Transverse colon (tissue), 4 donors: ENCODE results near the gene WIPF3.

Experiments
- EP300 ChIP-seq: sonication (generic); formaldehyde crosslinking; IDR thresholded peaks from one replicate; pipeline ENCODE4 v1.6.1; 2017; ENCODE audit warnings: antibody characterized with exemption, low read depth
- POLR2A ChIP-seq: fragments of 450-650 bp; IDR thresholded peaks from one replicate; pipeline ENCODE4 v1.6.1; 2016; ENCODE audit warnings: antibody characterized with exemption, mild to moderate bottlenecking, moderate library complexity
- POLR2AphosphoS5 ChIP-seq, 3 donors: sonication (generic); formaldehyde crosslinking; IDR thresholded peaks; one replicate each; pipeline ENCODE4 v1.6.1; 2016; ENCODE audit warnings: antibody characterized with exemption in 3 of 3
- TF ChIP-seq, protein P1 (sequence below), 5 experiments: fragments of 200-600 bp in 3 of 5; fragments of 450-650 bp in 2 of 5; sonication (generic) in 3 of 5; IDR thresholded peaks; 1 replicate in 2 of 5; 2 replicates in 3 of 5; pipeline ENCODE4 v1.5.1; 2016 to 2017; ENCODE audit warnings: antibody characterized with exemption in 5 of 5, inconsistent platforms in 3 of 5, mild to moderate bottlenecking in 2 of 5, moderate library complexity in 1 of 5

DNA sequence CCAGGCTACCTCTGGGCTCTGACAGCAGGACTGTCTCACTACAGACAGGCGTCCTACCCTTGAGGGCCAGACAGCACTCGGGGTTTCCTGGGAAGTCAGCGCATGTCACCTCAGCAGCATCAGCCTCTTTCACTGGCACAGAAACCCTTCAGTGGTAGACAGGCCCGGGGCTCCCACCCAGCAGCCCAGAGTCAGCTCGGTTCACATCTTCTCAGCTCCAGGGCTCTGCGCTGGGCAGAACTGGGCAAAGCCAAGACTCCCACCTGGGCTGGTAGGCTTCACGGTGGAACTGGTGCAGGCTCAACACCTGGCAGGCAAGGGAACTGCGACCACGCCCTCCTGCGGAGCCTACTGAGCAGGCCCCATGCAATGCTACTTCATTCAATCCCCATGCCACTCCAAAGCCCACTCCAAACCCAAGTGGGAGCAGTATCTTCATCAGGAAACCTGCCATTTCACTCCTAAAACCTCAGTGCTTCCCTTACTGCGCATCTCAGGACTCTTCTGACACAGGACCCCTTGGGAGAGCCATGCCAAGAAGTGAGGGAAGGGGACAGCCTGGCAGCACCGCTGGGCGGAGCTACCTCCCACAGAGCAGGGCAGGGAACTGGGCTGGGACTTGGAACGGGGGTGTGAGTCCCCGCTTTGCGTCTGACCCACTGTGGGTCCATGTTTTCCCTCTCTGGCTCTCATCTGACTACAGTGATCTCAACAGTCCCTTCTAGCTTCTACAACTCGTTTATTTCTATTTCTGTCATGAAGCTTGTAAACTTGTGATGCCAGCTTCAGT is 122.9 kb downstream of the WIPF3 start:
- TF ChIP-seq, protein P1, sequence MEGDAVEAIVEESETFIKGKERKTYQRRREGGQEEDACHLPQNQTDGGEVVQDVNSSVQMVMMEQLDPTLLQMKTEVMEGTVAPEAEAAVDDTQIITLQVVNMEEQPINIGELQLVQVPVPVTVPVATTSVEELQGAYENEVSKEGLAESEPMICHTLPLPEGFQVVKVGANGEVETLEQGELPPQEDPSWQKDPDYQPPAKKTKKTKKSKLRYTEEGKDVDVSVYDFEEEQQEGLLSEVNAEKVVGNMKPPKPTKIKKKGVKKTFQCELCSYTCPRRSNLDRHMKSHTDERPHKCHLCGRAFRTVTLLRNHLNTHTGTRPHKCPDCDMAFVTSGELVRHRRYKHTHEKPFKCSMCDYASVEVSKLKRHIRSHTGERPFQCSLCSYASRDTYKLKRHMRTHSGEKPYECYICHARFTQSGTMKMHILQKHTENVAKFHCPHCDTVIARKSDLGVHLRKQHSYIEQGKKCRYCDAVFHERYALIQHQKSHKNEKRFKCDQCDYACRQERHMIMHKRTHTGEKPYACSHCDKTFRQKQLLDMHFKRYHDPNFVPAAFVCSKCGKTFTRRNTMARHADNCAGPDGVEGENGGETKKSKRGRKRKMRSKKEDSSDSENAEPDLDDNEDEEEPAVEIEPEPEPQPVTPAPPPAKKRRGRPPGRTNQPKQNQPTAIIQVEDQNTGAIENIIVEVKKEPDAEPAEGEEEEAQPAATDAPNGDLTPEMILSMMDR (IDR thresholded peaks at IDR 0.05): no peak
- TF ChIP-seq POLR2AphosphoS5 (IDR thresholded peaks at IDR 0.05) (no peak), EP300 (no peak), POLR2A (no peak)
